ENCODE results near the gene SLC26A4. TPM values are rescaled to one million over a fixed set of nuclear protein-coding genes. Genes with fewer than 3 reads are reported as not detected.

Gene SLC26A4
- total and polyA plus RNA-seq, 9 of the 15 experiments (the other 6 are each of a cell fraction or from before 2014, with no cell fraction given): 0.09 to 1.2 (median 0.33) TPM

DNA sequence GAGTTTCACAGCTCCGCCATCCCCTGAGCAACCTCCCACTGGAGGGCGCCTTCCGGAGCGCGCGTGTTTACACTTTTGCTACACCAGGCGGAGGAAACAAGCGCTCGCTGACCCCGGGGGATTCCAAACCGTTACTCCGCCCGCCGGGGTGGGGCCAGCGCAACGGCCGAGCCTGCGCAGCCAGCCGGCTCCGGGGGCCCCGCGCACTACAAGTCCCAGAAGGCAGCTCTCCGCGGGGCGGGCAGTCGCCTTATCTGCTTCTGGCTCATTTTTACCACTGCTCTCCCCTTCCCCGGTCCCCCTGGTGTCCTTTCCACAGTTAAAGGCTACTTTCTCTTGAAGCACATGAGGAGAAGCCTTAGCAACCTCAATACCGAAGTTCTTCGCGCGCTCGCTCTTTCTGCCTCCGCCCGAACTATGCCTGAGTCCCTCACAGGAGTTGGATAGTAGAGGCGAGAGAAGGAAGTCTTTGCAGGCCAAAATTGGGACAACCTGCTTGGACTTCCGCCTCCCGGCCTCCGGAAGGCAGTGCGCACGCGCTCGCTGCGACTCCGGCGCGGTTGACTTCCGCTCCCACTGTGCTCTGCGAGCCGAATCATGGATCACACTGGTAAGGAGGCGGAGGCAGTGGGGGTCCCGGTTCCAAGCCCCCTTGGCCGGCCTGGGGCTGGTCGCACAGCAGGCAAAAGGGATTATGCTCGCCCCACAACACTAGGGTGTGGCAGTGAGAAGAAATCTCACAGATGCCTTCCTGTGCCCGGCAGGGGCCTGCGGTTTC, 83.1 kb downstream of the SLC26A4 start, which contains the start of gene CBLL1 (continued):
- TF ChIP-seq HMGN3 (IDR thresholded peaks at IDR 0.05; ENCODE audit: borderline replicate concordance, extremely low read depth, insufficient read length, low read depth, low read length) (peak; percentile 68), ZNF57 (CRISPR knock-in tag; IDR thresholded peaks at IDR 0.05) (no peak), TRIM28 (IDR thresholded peaks at IDR 0.05) (peak; percentile 25; the same call in 1 of the 2 replicates), XRCC5 (IDR thresholded peaks at IDR 0.05; ENCODE audit: low read depth, low read length) (peak; percentile 78), BHLHE40 (IDR thresholded peaks at IDR 0.05; ENCODE audit: low read length) (peak; percentile 50; the same call in 1 of the 2 replicates), ZNF518B (CRISPR knock-in tag; IDR thresholded peaks at IDR 0.05) (no peak), MTA1 (IDR thresholded peaks at IDR 0.05; ENCODE audit: borderline replicate concordance) (peak; percentile 94), SMARCB1 (IDR thresholded peaks at IDR 0.05; ENCODE audit: insufficient read length, low read depth) (peak; percentile 73), ILF3 (IDR thresholded peaks at IDR 0.05; ENCODE audit: borderline replicate concordance) (peak; percentile 94), USF2 (CRISPR knock-in tag; IDR thresholded peaks at IDR 0.05) (no peak), ZBTB11 (CRISPR knock-in tag; IDR thresholded peaks at IDR 0.05) (peak in 2 of 3 experiments; percentile 43 to 94; a peak in 3 of 6 replicates), KHSRP (IDR thresholded peaks at IDR 0.05) (no peak), ZNF77 (CRISPR knock-in tag; IDR thresholded peaks at IDR 0.05) (no peak), ZNF24 (IDR thresholded peaks at IDR 0.05) (peak; percentile 15; the same call in 1 of the 2 replicates), GTF2A2 (tag; IDR thresholded peaks at IDR 0.05) (no peak), MBD2 (IDR thresholded peaks at IDR 0.05; ENCODE audit: borderline replicate concordance, low read depth) (peak; percentile 69), ELF2 (CRISPR knock-in tag; IDR thresholded peaks at IDR 0.05) (peak; percentile 95), ZNF134 (CRISPR knock-in tag; conservative IDR thresholded peaks at IDR 0.05) (no peak; the same call in 1 of the 2 replicates)
- TF ChIP-seq, protein P1, sequence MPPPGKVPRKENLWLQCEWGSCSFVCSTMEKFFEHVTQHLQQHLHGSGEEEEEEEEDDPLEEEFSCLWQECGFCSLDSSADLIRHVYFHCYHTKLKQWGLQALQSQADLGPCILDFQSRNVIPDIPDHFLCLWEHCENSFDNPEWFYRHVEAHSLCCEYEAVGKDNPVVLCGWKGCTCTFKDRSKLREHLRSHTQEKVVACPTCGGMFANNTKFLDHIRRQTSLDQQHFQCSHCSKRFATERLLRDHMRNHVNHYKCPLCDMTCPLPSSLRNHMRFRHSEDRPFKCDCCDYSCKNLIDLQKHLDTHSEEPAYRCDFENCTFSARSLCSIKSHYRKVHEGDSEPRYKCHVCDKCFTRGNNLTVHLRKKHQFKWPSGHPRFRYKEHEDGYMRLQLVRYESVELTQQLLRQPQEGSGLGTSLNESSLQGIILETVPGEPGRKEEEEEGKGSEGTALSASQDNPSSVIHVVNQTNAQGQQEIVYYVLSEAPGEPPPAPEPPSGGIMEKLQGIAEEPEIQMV (tag; conservative IDR thresholded peaks at IDR 0.05; ENCODE audit: low read depth): no peak
